HG03520 (cell line): Measurements from ENCODE around the gene MED7.
A peak's percentile ranks its signal among the peaks of the same experiment; 100 is the strongest.

Experiments used
- ATAC-seq: cut with Tn5 transposase; IDR thresholded peaks from one replicate; pipeline ENCODE4 v1.9.1; 2021; ENCODE audit warnings: mild to moderate bottlenecking, moderate library complexity; ENCODE audit not compliant: unreplicated experiment

MED7 gene

GRCh38 chr5:157107508-157107907, 35.2 kb downstream of the MED7 start:
- no peak for ATAC-seq

- no peak for ATAC-seq
Measured at GRCh38 chr5:157106630-157107461, 35.8 kb downstream of the MED7 start.

GRCh38 chr5:157100140-157100679, 42.5 kb downstream of the MED7 start:
- no peak for ATAC-seq

GRCh38 chr5:157088342-157088990, 54.2 kb downstream of the MED7 start:
- peak; percentile 70 for ATAC-seq
